ENCODE data around the gene BEND3.
A peak's percentile ranks its signal among the peaks of the same experiment; 100 is the strongest.
"Not testable (repeated sequence)": the region's sequence is repeated elsewhere in the genome, so short reads cannot be mapped to it uniquely, and the experiment has no call there.

BEND3 gene

GRCh38 chr6:107033126-107033525 lies 82.2 kb downstream of the BEND3 start:
- DNase-seq (ENCODE audit: low read depth), result peak; percentile 41

GRCh38 chr6:107032051-107032450 lies 83.3 kb downstream of the BEND3 start:
- peak; percentile 35 for DNase-seq (ENCODE audit: low read depth)

- no peak for DNase-seq (ENCODE audit: low read depth)
Observed at GRCh38 chr6:107030151-107030550, 85.2 kb downstream of the BEND3 start.

- DNase-seq (ENCODE audit: low read depth), result no peak
Observed at GRCh38 chr6:107026965-107027364, 88.3 kb downstream of the BEND3 start.

GRCh38 chr6:107021446-107022185 lies 93.7 kb downstream of the BEND3 start:
- no peak for DNase-seq (ENCODE audit: low read depth)

- DNase-seq (ENCODE audit: low read depth), result no peak
Observed at GRCh38 chr6:107020239-107020638, 95.1 kb downstream of the BEND3 start.

- DNase-seq (ENCODE audit: low read depth), result not testable (repeated sequence)
Observed at GRCh38 chr6:107019628-107020027, 95.7 kb downstream of the BEND3 start.

DNA sequence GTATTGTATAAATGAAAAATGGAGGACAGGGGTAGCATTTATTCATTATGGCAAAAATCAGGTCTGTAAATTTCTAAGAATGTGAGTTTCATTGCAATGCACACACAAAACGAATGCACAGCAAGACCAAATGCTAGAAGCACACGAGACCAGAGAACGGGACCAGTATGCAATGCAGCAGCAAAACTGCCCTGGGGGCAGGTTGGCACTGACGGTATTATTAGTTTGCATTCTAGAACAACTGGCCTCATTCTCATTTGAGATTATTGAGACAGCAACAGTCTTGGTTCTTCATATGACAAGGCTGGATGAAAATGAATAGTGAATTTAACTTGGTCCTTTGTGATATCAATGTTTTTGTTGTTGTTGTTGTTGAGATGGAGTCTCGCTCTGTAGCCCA lies 96.3 kb downstream of the BEND3 start:
- no peak for DNase-seq (ENCODE audit: low read depth)
